ENCODE measurements around the gene TBC1D8. TPM values are rescaled to one million over a fixed set of nuclear protein-coding genes. Genes with fewer than 3 reads are reported as not detected.

The TBC1D8 gene
- total RNA-seq, 1 donor from 2014 or later = 45.0 TPM

GRCh38 chr2:101120124-101120996 is 30.8 kb downstream of the TBC1D8 start:
- TF ChIP-seq, protein P1, sequence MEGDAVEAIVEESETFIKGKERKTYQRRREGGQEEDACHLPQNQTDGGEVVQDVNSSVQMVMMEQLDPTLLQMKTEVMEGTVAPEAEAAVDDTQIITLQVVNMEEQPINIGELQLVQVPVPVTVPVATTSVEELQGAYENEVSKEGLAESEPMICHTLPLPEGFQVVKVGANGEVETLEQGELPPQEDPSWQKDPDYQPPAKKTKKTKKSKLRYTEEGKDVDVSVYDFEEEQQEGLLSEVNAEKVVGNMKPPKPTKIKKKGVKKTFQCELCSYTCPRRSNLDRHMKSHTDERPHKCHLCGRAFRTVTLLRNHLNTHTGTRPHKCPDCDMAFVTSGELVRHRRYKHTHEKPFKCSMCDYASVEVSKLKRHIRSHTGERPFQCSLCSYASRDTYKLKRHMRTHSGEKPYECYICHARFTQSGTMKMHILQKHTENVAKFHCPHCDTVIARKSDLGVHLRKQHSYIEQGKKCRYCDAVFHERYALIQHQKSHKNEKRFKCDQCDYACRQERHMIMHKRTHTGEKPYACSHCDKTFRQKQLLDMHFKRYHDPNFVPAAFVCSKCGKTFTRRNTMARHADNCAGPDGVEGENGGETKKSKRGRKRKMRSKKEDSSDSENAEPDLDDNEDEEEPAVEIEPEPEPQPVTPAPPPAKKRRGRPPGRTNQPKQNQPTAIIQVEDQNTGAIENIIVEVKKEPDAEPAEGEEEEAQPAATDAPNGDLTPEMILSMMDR (IDR thresholded peaks at IDR 0.05; ENCODE audit: borderline replicate concordance) = no peak
- H3K27me3 ChIP-seq (ENCODE audit: low read depth) = no peaks in the 10 kb centered on the region
- H3K9me3 ChIP-seq (replicated peaks) = no peaks in the 10 kb centered on the region
- no peaks in the 10 kb centered on the region for H3K36me3 ChIP-seq
- H3K4me1 ChIP-seq = peaks cover 93% of the 10 kb centered on the region
- peak overlapping the region; percentile 93 for H3K27ac ChIP-seq (replicated peaks)
- peak; percentile 80 for DNase-seq
- intact Hi-C loops (cut with micrococcal nuclease) = no loop called here
- H3K4me3 ChIP-seq = no peak overlapping the region

- Histone ChIP-seq H3K4me1 (peaks cover 93% of the 10 kb centered on the region), H3K4me3 (no peak overlapping the region), H3K9me3 (replicated peaks) (no peaks in the 10 kb centered on the region), H3K36me3 (no peaks in the 10 kb centered on the region), H3K27me3 (ENCODE audit: low read depth) (no peaks in the 10 kb centered on the region), H3K27ac (replicated peaks) (peak overlapping the region; percentile 93)
- intact Hi-C loops (cut with micrococcal nuclease) = no loop called here
- TF ChIP-seq, protein P1 (IDR thresholded peaks at IDR 0.05; ENCODE audit: borderline replicate concordance) = no peak
- DNase-seq = peak; percentile 43
Measured at GRCh38 chr2:101119431-101119830, 31.8 kb downstream of the TBC1D8 start.

DNA sequence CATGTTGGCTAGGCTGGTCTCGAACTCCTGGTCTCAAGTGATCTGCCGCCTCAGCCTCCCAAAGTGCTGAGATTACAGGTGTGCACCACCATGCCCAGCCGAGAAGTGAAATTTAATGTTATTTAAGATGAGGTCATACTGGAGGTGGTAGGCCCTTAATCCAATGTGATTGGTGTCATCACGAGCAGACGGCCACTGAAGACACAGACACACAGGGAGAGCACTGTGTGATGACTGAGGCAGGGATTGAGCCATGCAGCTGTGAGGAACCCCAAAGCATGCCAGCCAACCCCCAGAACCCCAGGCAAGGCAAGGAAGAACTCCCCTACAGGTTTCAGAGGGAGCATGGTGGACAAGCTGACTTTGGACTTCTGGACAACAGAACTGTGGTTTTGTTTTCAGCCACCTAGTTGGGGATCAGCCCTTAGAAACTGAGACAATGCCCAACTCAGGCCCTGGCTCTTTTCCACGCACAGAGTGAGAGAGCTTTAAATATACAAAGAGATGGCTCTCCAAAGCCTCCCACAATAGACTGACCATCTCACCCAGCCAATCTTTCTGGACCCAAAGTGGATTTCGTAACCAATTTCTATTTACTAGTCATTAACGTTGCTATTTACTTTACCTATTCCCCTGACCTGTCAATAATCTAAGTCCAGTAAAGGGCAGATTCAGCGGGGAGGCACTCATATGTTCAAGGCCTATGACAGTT is 34.2 kb downstream of the TBC1D8 start:
- TF ChIP-seq, protein P1 (IDR thresholded peaks at IDR 0.05; ENCODE audit: borderline replicate concordance) = no peak
- no peaks in the 10 kb centered on the region for H3K36me3 ChIP-seq
- peak overlapping the region; percentile 93 for H3K27ac ChIP-seq (replicated peaks)
- H3K9me3 ChIP-seq (replicated peaks) = no peaks in the 10 kb centered on the region
- intact Hi-C loops (cut with micrococcal nuclease) = no loop called here
- H3K4me3 ChIP-seq = no peak overlapping the region
- H3K4me1 ChIP-seq = peaks cover 99% of the 10 kb centered on the region
- H3K27me3 ChIP-seq (ENCODE audit: low read depth) = no peaks in the 10 kb centered on the region
- DNase-seq = no peak

DNA sequence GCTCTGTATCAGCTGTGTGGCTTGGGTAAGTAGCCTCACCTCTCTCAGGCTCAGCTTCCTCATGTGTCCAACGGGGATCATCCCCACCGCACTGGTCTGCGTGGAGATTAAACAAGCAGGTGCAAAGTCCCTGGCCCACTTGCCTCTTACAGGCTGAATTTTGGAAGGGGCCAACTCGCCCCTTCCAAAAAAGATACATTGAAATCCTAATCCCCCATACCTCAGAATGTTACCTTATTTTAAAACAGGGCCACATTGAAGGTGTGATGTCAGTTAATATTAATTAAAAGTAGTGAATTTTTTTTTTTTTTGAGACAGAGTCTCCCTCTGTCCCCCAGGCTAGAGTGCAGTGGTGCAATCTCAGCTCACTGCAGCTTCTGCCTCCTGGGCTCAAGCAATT is 34.8 kb downstream of the TBC1D8 start:
- Histone ChIP-seq H3K36me3 (no peaks in the 10 kb centered on the region), H3K4me1 (peaks cover 99% of the 10 kb centered on the region), H3K27ac (replicated peaks) (peak overlapping the region; percentile 93), H3K9me3 (replicated peaks) (no peaks in the 10 kb centered on the region), H3K4me3 (no peak overlapping the region), H3K27me3 (ENCODE audit: low read depth) (no peaks in the 10 kb centered on the region)
- intact Hi-C loops (cut with micrococcal nuclease) = no loop called here
- TF ChIP-seq, protein P1 (IDR thresholded peaks at IDR 0.05; ENCODE audit: borderline replicate concordance) = no peak
- DNase-seq = no peak

GRCh38 chr2:101115664-101116063 is 35.5 kb downstream of the TBC1D8 start:
- Histone ChIP-seq H3K4me3 (no peak overlapping the region), H3K4me1 (peaks cover 99% of the 10 kb centered on the region), H3K9me3 (replicated peaks) (no peaks in the 10 kb centered on the region), H3K27me3 (ENCODE audit: low read depth) (no peaks in the 10 kb centered on the region), H3K36me3 (no peaks in the 10 kb centered on the region), H3K27ac (replicated peaks) (peak overlapping the region; percentile 93)
- intact Hi-C loops (cut with micrococcal nuclease) = no loop called here
- DNase-seq = no peak
- TF ChIP-seq, protein P1 (IDR thresholded peaks at IDR 0.05; ENCODE audit: borderline replicate concordance) = no peak
